ENCODE measurements around the gene ITGAE.
"Not testable (repeated sequence)": the region's sequence is repeated elsewhere in the genome, so short reads cannot be mapped to it uniquely, and the experiment has no call there.

Gene ITGAE

GRCh38 chr17:3800362-3801271 lies at the start of gene ITGAE:
Gene ITGAE, minus strand, starts transcription at chr17:3801188. Its CDS starts 44 bp downstream, at chr17:3801144.
- DNase-seq (ENCODE audit: low read depth) = no peak

GRCh38 chr17:3848229-3848835 lies 47.3 kb upstream of the ITGAE start:
- DNase-seq (ENCODE audit: low read depth) = no peak

DNA sequence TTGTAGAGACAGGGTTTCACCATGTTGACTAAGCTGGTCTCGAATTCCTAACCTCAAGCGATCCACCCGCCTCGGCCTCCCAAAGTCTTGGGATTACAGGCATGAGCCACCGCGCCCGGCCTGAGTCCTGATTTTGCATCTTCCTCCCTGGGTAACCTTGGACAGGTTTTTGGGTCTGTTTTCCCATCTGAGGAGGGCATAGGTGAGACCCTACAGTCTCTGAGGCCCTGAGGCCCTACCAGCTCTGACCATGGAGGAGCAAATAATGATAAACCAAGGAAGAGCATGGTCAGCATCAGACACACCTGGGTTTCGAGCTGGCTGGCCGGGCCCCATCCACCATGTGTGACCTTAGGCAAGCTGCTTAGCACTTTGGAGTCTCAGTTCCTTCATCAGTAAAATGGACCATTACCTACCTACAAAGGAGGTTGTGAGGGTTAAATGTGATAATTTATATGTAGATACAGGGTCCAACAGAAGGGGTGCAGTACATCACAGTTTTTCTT lies 46.2 kb upstream of the ITGAE start:
- DNase-seq (ENCODE audit: low read depth) = no peak

- no peak for DNase-seq (ENCODE audit: low read depth)
These were observed 45.6 kb upstream of the ITGAE start for GRCh38 chr17:3846437-3847164.

- no peak for DNase-seq (ENCODE audit: low read depth)
These were observed 44.8 kb upstream of the ITGAE start, which contains the start of gene NCBP3 for GRCh38 chr17:3845621-3846436. Gene NCBP3, minus strand, starts transcription at chr17:3846246. Its CDS starts 23 bp downstream, at chr17:3846223.

DNA sequence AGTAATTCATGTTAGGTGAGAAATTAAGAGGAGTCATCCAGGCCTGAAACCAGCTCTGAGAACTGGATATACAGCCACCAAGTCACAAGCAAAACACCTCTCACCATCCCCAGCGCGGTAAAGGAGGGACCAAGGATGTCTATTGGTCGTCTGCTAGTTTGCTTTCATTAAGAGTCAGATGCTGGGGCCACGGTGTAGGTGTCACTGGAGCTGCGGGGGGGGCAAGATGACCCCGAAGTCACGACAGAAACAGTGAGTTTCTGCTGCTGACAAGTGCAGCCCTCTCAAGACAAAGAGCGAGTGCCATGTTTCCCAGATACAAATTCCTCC lies 44.3 kb upstream of the ITGAE start:
- no peak for DNase-seq (ENCODE audit: low read depth)

DNA sequence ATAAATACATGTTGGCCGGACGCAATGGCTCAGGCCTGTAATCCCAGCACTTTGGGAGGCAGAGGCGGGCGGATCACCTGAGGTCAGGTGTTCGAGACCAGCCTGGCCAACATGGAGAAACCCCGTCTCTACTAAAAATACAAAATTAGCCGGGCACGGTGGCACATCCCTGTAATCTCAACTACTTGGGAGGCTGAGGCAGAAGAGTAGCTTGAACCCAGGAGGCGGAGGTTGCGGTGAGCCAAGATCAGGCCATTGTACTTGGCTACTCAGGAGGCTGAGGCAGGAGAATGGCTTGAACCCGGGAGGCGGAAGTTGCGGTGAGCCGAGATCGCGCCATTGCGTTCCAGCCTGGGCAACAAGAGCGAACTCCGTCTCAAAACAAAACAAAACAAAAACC lies 43.6 kb upstream of the ITGAE start:
- DNase-seq (ENCODE audit: low read depth) = not testable (repeated sequence)

- DNase-seq (ENCODE audit: low read depth) = no peak
These were observed 43.0 kb upstream of the ITGAE start for GRCh38 chr17:3843935-3844516.

- DNase-seq (ENCODE audit: low read depth) = no peak
These were observed 37.2 kb upstream of the ITGAE start for GRCh38 chr17:3838206-3838605.

DNA sequence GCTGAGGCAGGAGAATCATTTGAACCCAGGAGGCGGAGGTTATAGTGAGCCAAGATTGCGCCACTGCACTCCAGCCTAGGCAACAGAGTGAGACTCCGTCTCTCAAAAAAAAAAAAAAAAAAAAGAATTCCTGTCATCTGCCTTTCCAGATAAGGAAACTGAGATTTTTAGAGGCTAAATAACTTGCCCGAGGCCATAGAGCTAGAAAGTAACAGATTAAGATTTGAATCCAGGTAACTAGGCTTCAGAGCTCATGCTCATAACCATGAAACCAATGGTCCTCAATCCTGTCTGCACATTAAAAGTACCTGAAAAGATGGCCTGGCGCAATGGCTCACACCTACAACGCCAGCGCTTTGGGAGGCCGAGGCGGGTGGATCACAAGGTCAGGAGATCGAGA lies 35.6 kb upstream of the ITGAE start:
- DNase-seq (ENCODE audit: low read depth) = no peak

DNA sequence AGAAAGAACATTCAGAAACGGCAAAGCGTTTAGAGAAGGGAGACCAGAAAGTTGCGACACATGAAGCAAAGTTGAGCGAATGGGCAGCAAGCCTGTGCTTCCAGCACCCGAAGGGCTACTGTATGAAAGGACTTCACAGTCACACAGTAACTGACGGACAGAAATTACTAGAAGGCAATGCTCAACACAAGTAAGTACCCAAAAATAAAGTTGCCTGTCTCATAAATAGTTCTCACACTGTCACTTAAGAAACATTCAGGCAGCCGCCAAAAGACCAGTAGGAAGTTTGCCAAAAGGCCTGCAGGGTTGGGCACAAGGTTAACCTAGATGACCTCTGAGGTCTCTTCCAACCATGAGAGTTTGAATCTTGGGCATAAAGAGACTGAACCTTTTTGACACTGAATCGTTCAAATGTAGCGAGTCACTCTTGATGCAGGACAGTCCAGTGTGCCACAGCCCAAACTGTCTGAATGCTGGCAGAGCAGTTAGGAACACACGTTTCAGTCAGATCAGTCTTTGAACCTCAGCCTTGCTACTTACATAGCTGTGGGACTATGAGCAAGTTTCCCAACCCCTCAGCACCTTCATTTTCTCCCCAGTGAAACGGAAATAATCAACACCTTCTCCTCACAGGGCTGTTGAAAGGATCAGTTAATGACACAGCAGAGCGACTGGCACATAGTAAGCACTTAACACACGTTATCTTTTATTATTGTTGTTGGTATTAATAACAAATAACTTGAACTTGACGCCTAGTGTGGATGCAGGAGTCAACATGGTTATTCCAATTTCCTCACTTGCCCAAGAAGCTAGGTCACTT lies 34.6 kb upstream of the ITGAE start:
- DNase-seq (ENCODE audit: low read depth) = no peak

GRCh38 chr17:3834811-3835210 lies 33.8 kb upstream of the ITGAE start:
- DNase-seq (ENCODE audit: low read depth) = no peak

DNA sequence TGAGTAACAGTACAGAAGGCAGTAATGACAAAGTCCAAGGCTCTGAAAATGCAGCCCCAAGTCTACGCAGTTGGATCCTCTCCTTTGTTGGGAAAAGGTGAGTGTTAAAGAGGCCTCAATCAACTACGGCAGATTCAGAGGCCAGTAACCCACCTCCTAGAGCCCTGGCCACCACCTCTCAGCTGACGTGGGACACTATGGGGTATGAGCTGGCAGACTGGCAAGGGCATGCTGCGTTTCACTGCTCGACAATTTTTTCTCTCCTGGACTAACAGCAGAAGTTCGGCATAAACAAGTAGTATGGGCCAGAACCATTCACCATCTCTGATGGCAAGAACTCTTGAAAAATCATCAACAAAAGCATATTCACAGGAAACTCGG lies 27.9 kb upstream of the ITGAE start:
- no peak for DNase-seq (ENCODE audit: low read depth)

GRCh38 chr17:3828151-3828851 lies 27.3 kb upstream of the ITGAE start:
- DNase-seq (ENCODE audit: low read depth) = no peak

DNA sequence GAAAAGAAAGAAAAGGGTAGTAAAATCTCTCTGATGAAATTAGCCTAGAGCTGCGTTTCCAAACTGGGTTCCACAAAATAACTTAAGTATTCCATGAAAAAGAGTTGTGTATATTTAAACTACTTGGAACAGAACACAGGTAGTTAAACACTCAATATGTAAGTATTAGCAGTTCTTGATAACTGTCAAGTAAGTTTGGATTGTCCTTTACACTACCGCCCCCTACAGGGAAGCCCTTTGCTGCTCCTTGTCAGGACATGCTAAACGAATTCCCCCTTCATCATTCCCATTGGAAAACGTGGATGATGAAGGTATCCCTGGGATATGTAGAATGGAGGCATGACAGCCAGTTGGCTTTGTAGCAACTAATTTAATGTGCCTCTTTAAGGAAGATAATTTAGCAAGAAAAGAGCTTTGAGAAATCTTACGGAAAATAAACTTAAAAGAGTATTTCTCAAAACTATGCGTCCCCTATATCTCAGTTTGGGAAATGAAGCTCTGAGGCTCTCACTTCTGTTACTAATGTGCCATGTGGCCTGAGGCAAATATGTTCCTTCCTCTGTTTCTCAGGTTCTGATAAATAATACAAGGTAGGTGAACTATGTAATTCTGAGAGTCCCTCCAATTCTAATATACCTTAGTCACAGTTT lies 26.3 kb upstream of the ITGAE start:
- DNase-seq (ENCODE audit: low read depth) = no peak

DNA sequence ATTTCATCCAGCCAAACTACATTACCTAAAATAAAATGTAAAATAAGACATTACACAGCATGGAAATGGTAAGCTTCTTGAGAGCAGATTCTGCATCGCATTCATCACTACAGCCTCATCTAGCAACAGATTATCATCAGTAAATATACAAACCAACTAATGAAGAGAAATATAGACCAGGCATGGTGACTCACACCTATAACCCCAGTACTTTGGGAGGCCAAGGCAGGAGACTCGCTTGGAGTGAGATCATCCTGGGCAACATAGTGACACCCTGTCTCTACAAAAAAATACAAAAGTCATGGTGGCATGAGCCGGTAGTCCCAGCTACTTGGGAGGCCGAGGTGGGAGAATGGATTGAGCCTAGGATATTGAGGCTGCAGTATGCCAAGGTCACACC lies 25.2 kb upstream of the ITGAE start:
- DNase-seq (ENCODE audit: low read depth) = no peak

DNA sequence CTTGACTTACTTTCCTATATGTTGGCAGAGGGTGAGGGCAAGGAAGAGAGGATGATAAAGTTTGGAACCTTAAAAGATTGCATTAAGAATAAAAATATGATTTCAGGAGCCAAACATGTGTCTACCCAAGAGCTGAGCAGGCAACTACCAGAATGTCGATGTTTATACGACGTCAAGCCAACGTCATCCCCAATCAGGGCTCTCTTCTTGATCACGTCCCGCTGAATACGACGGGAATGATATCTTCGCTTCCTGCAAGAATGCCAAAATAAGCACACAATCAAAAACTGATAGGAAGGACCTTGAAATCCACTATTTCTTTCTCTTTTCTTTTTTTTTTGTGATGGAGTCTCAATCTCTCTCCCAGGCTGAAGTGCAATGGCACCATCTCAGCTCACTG lies 20.1 kb upstream of the ITGAE start:
- no peak for DNase-seq (ENCODE audit: low read depth)

DNA sequence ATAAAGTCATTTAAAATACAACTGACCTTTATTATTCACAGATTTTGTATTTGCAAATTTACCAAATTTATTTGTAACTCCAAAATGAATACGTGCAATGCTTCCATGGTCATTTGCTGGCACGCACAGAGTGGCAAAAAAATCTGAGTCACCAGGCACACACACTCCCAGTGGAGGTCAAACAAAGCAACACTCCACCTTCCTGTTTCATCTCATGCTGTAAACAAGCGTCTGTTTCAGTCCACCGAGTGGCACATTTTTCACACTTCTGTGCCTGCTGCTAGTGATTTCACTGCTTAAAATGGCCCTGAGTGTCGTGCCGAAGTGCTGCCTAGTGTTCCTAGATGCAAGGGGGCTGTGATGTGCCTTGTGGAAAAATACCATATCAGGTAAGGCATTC lies 17.8 kb upstream of the ITGAE start:
- no peak for DNase-seq (ENCODE audit: low read depth)

- no peak for DNase-seq (ENCODE audit: low read depth)
These were observed 17.0 kb upstream of the ITGAE start for GRCh38 chr17:3817851-3818605.
